H9 (cell line): ENCODE data around the gene EFCC1. TPM values are rescaled to one million over a fixed set of nuclear protein-coding genes. Genes with fewer than 3 reads are reported as not detected.

ENCODE experiments used
- DNase-seq: peaks from one replicate; pipeline ENCODE4 v3.0.0-alpha.2; 2017
- H2AFZ ChIP-seq: one replicate; pipeline ENCODE4 v1.6.1; 2013; ENCODE audit warnings: mild to moderate bottlenecking, low read length, control low read depth, moderate library complexity
- H2AK5ac ChIP-seq: 2 replicates; pipeline ENCODE4 v1.6.1; 2013; ENCODE audit warnings: low read length, control low read depth, mixed read lengths; ENCODE audit not compliant: insufficient read length
- H2BK120ac ChIP-seq: one replicate; pipeline ENCODE4 v1.6.1; 2013; ENCODE audit warnings: low read depth, mild to moderate bottlenecking, low read length, control low read depth, inconsistent platforms; ENCODE audit not compliant: poor library complexity, severe bottlenecking
- H2BK12ac ChIP-seq: 2 replicates; pipeline ENCODE4 v1.6.1; 2013; ENCODE audit warnings: low read length, control low read depth, mixed read lengths, low read depth; ENCODE audit not compliant: insufficient read length
- H2BK15ac ChIP-seq: 2 replicates; pipeline ENCODE4 v1.6.1; 2013; ENCODE audit warnings: low read depth, low read length, control low read depth
- H2BK20ac ChIP-seq: one replicate; pipeline ENCODE4 v1.6.1; 2013; ENCODE audit warnings: low read depth, mild to moderate bottlenecking, low read length, control low read depth, inconsistent platforms; ENCODE audit not compliant: poor library complexity, severe bottlenecking
- H2BK5ac ChIP-seq: 2 replicates; pipeline ENCODE4 v1.6.1; 2013; ENCODE audit warnings: low read length, control low read depth, mixed read lengths; ENCODE audit not compliant: insufficient read length
- H3K14ac ChIP-seq: 2 replicates; pipeline ENCODE4 v1.6.1; 2013; ENCODE audit warnings: low read length, control low read depth; ENCODE audit not compliant: insufficient read depth
- H3K18ac ChIP-seq: 2 replicates; pipeline ENCODE4 v1.6.1; 2013; ENCODE audit warnings: low read depth, mild to moderate bottlenecking, mixed read lengths, low read length, control low read depth; ENCODE audit not compliant: insufficient read length
- H3K23ac ChIP-seq: 2 replicates; pipeline ENCODE4 v1.6.1; 2013; ENCODE audit warnings: low read length, control low read depth, mixed read lengths, low read depth; ENCODE audit not compliant: insufficient read length
- H3K23me2 ChIP-seq: 2 replicates; pipeline ENCODE4 v1.6.1; 2013; ENCODE audit warnings: low read depth, mild to moderate bottlenecking, mixed read lengths, low read length, control low read depth; ENCODE audit not compliant: insufficient read length, poor library complexity, severe bottlenecking
- H3K27ac ChIP-seq: 2 replicates; pipeline ENCODE4 v1.5.1; 2013; ENCODE audit warnings: low read length, control low read depth, mixed read lengths, low read depth; ENCODE audit not compliant: insufficient read length
- H3K27me3 ChIP-seq: 2 replicates; pipeline ENCODE4 v1.6.1; 2013; ENCODE audit warnings: low read length, control low read depth, inconsistent platforms; ENCODE audit not compliant: insufficient read depth
- H3K4ac ChIP-seq: 2 replicates; pipeline ENCODE4 v1.6.1; 2013; ENCODE audit warnings: low read depth, mild to moderate bottlenecking, control low read depth, inconsistent platforms, low read length, moderate library complexity
- H3K4me1 ChIP-seq: 2 replicates; pipeline ENCODE4 v1.6.1; 2013; ENCODE audit warnings: low read length, control low read depth, inconsistent platforms; ENCODE audit not compliant: insufficient read depth
- H3K4me2 ChIP-seq: 2 replicates; pipeline ENCODE4 v1.6.1; 2013; ENCODE audit warnings: low read length, control low read depth, mixed read lengths; ENCODE audit not compliant: insufficient read length, insufficient read depth
- H3K56ac ChIP-seq: 2 replicates; pipeline ENCODE4 v1.6.1; 2013; ENCODE audit warnings: low read depth, mild to moderate bottlenecking, mixed read lengths, low read length, control low read depth; ENCODE audit not compliant: insufficient read length
- H3K79me1 ChIP-seq: 2 replicates; pipeline ENCODE4 v1.6.1; 2013; ENCODE audit warnings: low read depth, mild to moderate bottlenecking, moderate library complexity, low read length, control low read depth, inconsistent platforms; ENCODE audit not compliant: insufficient read depth, poor library complexity, severe bottlenecking
- H3K79me2 ChIP-seq: 2 replicates; pipeline ENCODE4 v1.6.1; 2013; ENCODE audit warnings: low read length, control low read depth, inconsistent platforms; ENCODE audit not compliant: insufficient read depth
- H3K9ac ChIP-seq: 2 replicates; pipeline ENCODE4 v1.6.1; 2013; ENCODE audit warnings: low read length, control low read depth, mixed read lengths; ENCODE audit not compliant: insufficient read length; ENCODE audit errors: extremely low read depth
- H3K9me3 ChIP-seq: one replicate; pipeline ENCODE4 v1.6.1; 2013; ENCODE audit warnings: low read depth, low read length, inconsistent platforms; ENCODE audit not compliant: control insufficient read depth
- H3T11ph ChIP-seq: one replicate; pipeline ENCODE4 v1.6.1; 2013; ENCODE audit warnings: mild to moderate bottlenecking, low read length, control low read depth, inconsistent platforms
- H4K20me1 ChIP-seq: one replicate; pipeline ENCODE4 v1.6.1; 2013; ENCODE audit not compliant: control insufficient read depth, insufficient read length, insufficient read depth
- H4K5ac ChIP-seq: 2 replicates; pipeline ENCODE4 v1.6.1; 2013; ENCODE audit warnings: low read depth, mild to moderate bottlenecking, mixed read lengths, low read length, control low read depth; ENCODE audit not compliant: insufficient read length
- H4K8ac ChIP-seq: replicated peaks from 2 replicates; pipeline ENCODE4 v1.6.1; 2013; ENCODE audit warnings: low read length, control low read depth, mixed read lengths, low read depth; ENCODE audit not compliant: insufficient read length
- H4K91ac ChIP-seq: 2 replicates; pipeline ENCODE4 v1.6.1; 2013; ENCODE audit warnings: low read depth, mild to moderate bottlenecking, moderate library complexity, mixed read lengths, low read length, control low read depth; ENCODE audit not compliant: insufficient read length
- H3K27ac Mint-ChIP-seq, 3 experiments: 2 replicates in 2 of 3; 3 replicates in 1 of 3; pipeline ENCODE4 v1.8.0; 2020 to 2021; ENCODE audit warnings: mixed read lengths in 3 of 3, mild to moderate bottlenecking in 1 of 3, moderate library complexity in 1 of 3
- H3K27me3 Mint-ChIP-seq: 2 replicates; pipeline ENCODE4 v1.8.0; 2021; ENCODE audit warnings: low read depth, mild to moderate bottlenecking, moderate library complexity, mixed read lengths
- H3K36me3 Mint-ChIP-seq, 3 experiments: 2 replicates in 2 of 3; 3 replicates in 1 of 3; pipeline ENCODE4 v1.8.0; 2020 to 2021; ENCODE audit warnings: low read depth in 3 of 3, mixed read lengths in 3 of 3; ENCODE audit not compliant: insufficient read depth in 1 of 3
- H3K4me1 Mint-ChIP-seq, 2 experiments: 2 replicates each; pipeline ENCODE4 v1.8.0; 2020; ENCODE audit warnings: mixed read lengths in 2 of 2
- H3K4me3 Mint-ChIP-seq, 2 experiments: 2 replicates in 1 of 2; 3 replicates in 1 of 2; pipeline ENCODE4 v1.8.0; 2020 to 2021; ENCODE audit warnings: mild to moderate bottlenecking in 2 of 2, mixed read lengths in 2 of 2, moderate library complexity in 1 of 2
- H3K9me3 Mint-ChIP-seq, 2 experiments: 2 replicates in 1 of 2; 3 replicates in 1 of 2; pipeline ENCODE4 v1.8.0; 2020; ENCODE audit warnings: mild to moderate bottlenecking in 2 of 2, mixed read lengths in 2 of 2, moderate library complexity in 1 of 2
- WGBS: extraction: QIAGEN DNeasy Blood & Tissue Kit; methylation state at CpG from one replicate; pipeline ENCODE4 v1.1.7; 2013; ENCODE audit warnings: missing lambda C conversion rate, low lambda C conversion rate, mixed read lengths; ENCODE audit not compliant: insufficient read length; ENCODE audit errors: extremely low coverage; 5-methylcytosine and 5-hydroxymethylcytosine counted together
- total RNA-seq: library from RNA; stranded (reverse); gene quantifications from 2 replicates; pipeline ENCODE4 v1.2.1, GENCODE V29; 2021
- TF ChIP-seq, protein P1 (sequence below): fragments of 200-600 bp; sonication (generic); conservative IDR thresholded peaks from 3 replicates; pipeline ENCODE4 v1.8.0; 2021; ENCODE audit warnings: antibody characterized with exemption, mild to moderate bottlenecking

Gene EFCC1
- total RNA-seq, 1 experiment from 2014 or later, result 0.09 TPM

DNA sequence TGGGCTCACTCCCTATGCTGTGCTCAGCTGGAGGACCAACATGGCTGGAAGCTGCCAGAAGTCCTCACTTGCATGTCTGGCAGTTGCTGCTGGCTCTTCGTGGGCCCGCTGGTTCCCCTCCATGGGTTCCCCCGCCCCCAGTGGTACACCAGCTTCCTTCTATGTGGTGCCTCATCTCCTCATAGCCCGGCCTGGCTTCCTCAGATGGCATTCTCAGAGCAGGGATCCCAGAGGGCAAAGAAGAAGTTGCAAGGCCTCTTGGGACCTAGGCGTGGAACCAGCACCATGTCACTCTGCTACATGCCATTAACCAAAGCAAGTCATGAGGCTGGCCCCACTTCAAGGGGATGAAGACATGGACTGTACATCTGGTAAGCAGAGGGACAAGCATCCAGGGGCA lies 4.4 kb upstream of the EFCC1 start:
- Histone ChIP-seq H2BK15ac (no peak overlapping the region), H2BK20ac (no peak overlapping the region), H2AK5ac (no peak overlapping the region), H3K23me2 (peaks cover 17% of the 10 kb centered on the region), H4K20me1 (no peaks in the 10 kb centered on the region), H3K14ac (no peak overlapping the region), H3K27me3 (peaks cover 26% of the 10 kb centered on the region), H3K4me2 (no peak overlapping the region), H3K4ac (no peak overlapping the region), H2BK12ac (no peak overlapping the region), H4K5ac (no peak overlapping the region), H3K79me1 (no peaks in the 10 kb centered on the region), H3K27ac (no peak overlapping the region), H3K9ac (no peak overlapping the region), H3K4me1 (peaks cover 2% of the 10 kb centered on the region; the same call in 1 of the 2 replicates), H3T11ph (no peak overlapping the region), H2BK120ac (no peak overlapping the region), H3K9me3 (no peaks in the 10 kb centered on the region), H3K56ac (no peak overlapping the region), H3K23ac (no peak overlapping the region), H2AFZ (no peak overlapping the region), H4K91ac (no peak overlapping the region), H2BK5ac (no peak overlapping the region), H3K79me2 (no peaks in the 10 kb centered on the region), H4K8ac (no peak overlapping the region), H3K18ac (no peak overlapping the region)
- Mint-ChIP-seq H3K27me3 (peaks cover 93% of the 10 kb centered on the region), H3K4me3 (no peak overlapping the region), H3K36me3 (no peaks in the 10 kb centered on the region; a peak in 3 of 7 replicates), H3K9me3 (peaks cover 0 to 4% of the 10 kb centered on the region in 2 experiments; a peak in 2 of 5 replicates), H3K27ac (no peak overlapping the region), H3K4me1 (peaks cover 31 to 43% of the 10 kb centered on the region in 2 experiments)
- WGBS, result no CpG with 5 or more reads among the region's 5 CpGs
- DNase-seq, result no peak
- TF ChIP-seq, protein P1, sequence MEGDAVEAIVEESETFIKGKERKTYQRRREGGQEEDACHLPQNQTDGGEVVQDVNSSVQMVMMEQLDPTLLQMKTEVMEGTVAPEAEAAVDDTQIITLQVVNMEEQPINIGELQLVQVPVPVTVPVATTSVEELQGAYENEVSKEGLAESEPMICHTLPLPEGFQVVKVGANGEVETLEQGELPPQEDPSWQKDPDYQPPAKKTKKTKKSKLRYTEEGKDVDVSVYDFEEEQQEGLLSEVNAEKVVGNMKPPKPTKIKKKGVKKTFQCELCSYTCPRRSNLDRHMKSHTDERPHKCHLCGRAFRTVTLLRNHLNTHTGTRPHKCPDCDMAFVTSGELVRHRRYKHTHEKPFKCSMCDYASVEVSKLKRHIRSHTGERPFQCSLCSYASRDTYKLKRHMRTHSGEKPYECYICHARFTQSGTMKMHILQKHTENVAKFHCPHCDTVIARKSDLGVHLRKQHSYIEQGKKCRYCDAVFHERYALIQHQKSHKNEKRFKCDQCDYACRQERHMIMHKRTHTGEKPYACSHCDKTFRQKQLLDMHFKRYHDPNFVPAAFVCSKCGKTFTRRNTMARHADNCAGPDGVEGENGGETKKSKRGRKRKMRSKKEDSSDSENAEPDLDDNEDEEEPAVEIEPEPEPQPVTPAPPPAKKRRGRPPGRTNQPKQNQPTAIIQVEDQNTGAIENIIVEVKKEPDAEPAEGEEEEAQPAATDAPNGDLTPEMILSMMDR, result no peak
